Mucosa of descending colon (tissue), 3 donors: Measurements from ENCODE around the gene DNAH10. TPM values are rescaled to one million over a fixed set of nuclear protein-coding genes. Genes with fewer than 3 reads are reported as not detected.

Experiments
- ATAC-seq: fragments of 200-7000 bp; cut with Tn5 transposase; one replicate; pipeline ENCODE4 v1.9.1; 2020; ENCODE audit warnings: mild to moderate bottlenecking, moderate library complexity
- DNase-seq, 3 donors: peaks; one replicate each; pipeline ENCODE4 v3.0.0-alpha.2; 2020
- H3K36me3 ChIP-seq: fragments of 200-600 bp; one replicate; pipeline ENCODE4 v1.8.0; 2021; ENCODE audit warnings: low read depth, mild to moderate bottlenecking
- H3K4me1 ChIP-seq: fragments of 200-600 bp; one replicate; pipeline ENCODE4 v1.8.0; 2021; ENCODE audit warnings: low read depth, mild to moderate bottlenecking
- H3K4me3 ChIP-seq: fragments of 200-600 bp; one replicate; pipeline ENCODE4 v1.8.0; 2021; ENCODE audit warnings: mild to moderate bottlenecking
- H3K9me3 ChIP-seq: fragments of 200-600 bp; one replicate; pipeline ENCODE4 v1.8.0; 2021; ENCODE audit warnings: mild to moderate bottlenecking
- CTCF ChIP-seq: fragments of 200-600 bp; IDR thresholded peaks from one replicate; pipeline ENCODE4 v1.8.0; 2022; ENCODE audit warnings: antibody characterized with exemption, mild to moderate bottlenecking
- intact Hi-C, 2 donors: fragments of 100-400 bp; cut with DNase I in 1 of 2; cut with micrococcal nuclease in 1 of 2; formaldehyde crosslinking; loops; one replicate each; pipeline versions ENCODE4 v1.11.0 to v1.11.1; 2022; cut with DNase I, micrococcal nuclease
- total RNA-seq, 3 donors: library from RNA; stranded (reverse); fragmentation: NEBNext Ultra II Directional in 2 of 3; extraction: Animal tissue kit (Norgen Biotek cat#: 25700) in 2 of 3; gene quantifications; one replicate each; pipeline versions ENCODE4 v1.2.1 to v1.2.4, GENCODE V29; 2021 to 2023
- donor health status: DM: no; HTN: no; CAD: no; lungs with moderate emphysema.
- donor health status: DM: no; HTN: no; CAD: no.
- donor health status: DM: no; HTN: yes; CAD: no.

DNAH10 gene
- total RNA-seq, 3 donors from 2014 or later: 0.29 to 0.63 (median 0.29) TPM

GRCh38 chr12:123846340-123846739 is 84.2 kb downstream of the DNAH10 start:
- Histone ChIP-seq H3K4me3 (no peak overlapping the region), H3K4me1 (no peaks in the 10 kb centered on the region), H3K36me3 (no peaks in the 10 kb centered on the region), H3K9me3 (no peaks in the 10 kb centered on the region)
- intact Hi-C loops: no loop called here
- no peak for TF ChIP-seq CTCF
- DNase-seq: no peak
- ATAC-seq: no peak

- DNase-seq: no peak
- Histone ChIP-seq H3K4me3 (no peak overlapping the region), H3K36me3 (no peaks in the 10 kb centered on the region), H3K4me1 (no peaks in the 10 kb centered on the region), H3K9me3 (no peaks in the 10 kb centered on the region)
- no peak for TF ChIP-seq CTCF
- intact Hi-C loops: no loop called here
- ATAC-seq: no peak
Measured at GRCh38 chr12:123847019-123847418, 84.9 kb downstream of the DNAH10 start.

- Histone ChIP-seq H3K4me3 (no peak overlapping the region), H3K9me3 (no peaks in the 10 kb centered on the region), H3K36me3 (no peaks in the 10 kb centered on the region), H3K4me1 (no peaks in the 10 kb centered on the region)
- DNase-seq (no peak), ATAC-seq (no peak)
- no peak for TF ChIP-seq CTCF
- intact Hi-C loops: no loop called here
Measured at GRCh38 chr12:123847876-123848275, 85.8 kb downstream of the DNAH10 start.

GRCh38 chr12:123849517-123849916 is 87.4 kb downstream of the DNAH10 start:
- no peak for TF ChIP-seq CTCF
- no peak for ATAC-seq
- intact Hi-C loops: no loop called here
- Histone ChIP-seq H3K9me3 (no peaks in the 10 kb centered on the region), H3K36me3 (no peaks in the 10 kb centered on the region), H3K4me3 (no peak overlapping the region), H3K4me1 (no peaks in the 10 kb centered on the region)
- no peak for DNase-seq

GRCh38 chr12:123850246-123851134 is 88.4 kb downstream of the DNAH10 start:
- Histone ChIP-seq H3K9me3 (no peaks in the 10 kb centered on the region), H3K36me3 (no peaks in the 10 kb centered on the region), H3K4me1 (no peaks in the 10 kb centered on the region), H3K4me3 (no peak overlapping the region)
- DNase-seq: no peak
- no peak for ATAC-seq
- TF ChIP-seq CTCF: no peak
- intact Hi-C loops: no loop called here
